Parathyroid adenoma (tissue), 2 donors: ENCODE measurements around the gene WWOX.

ENCODE experiments used
- H2AFZ ChIP-seq: fragments of 300-600 bp; sonication (generic); one replicate; pipeline ENCODE4 v1.7.0; 2017; ENCODE audit warnings: antibody characterized with exemption, mild to moderate bottlenecking
- H3K27ac ChIP-seq: fragments of 300-600 bp; sonication (generic); one replicate; pipeline ENCODE4 v1.7.0; 2017
- H3K27me3 ChIP-seq: fragments of 300-600 bp; sonication (generic); one replicate; pipeline ENCODE4 v1.7.0; 2017; ENCODE audit warnings: low read length; ENCODE audit not compliant: control insufficient read depth, insufficient read depth
- H3K36me3 ChIP-seq: fragments of 300-600 bp; sonication (generic); one replicate; pipeline ENCODE4 v1.7.0; 2017; ENCODE audit warnings: low read length; ENCODE audit not compliant: control insufficient read depth, insufficient read depth
- H3K4me1 ChIP-seq: fragments of 300-600 bp; sonication (generic); one replicate; pipeline ENCODE4 v1.7.0; 2017; ENCODE audit warnings: control low read depth
- H3K4me2 ChIP-seq: fragments of 300-600 bp; sonication (generic); one replicate; pipeline ENCODE4 v1.7.0; 2017; ENCODE audit warnings: low read length
- H3K4me3 ChIP-seq: fragments of 300-600 bp; sonication (generic); one replicate; pipeline ENCODE4 v1.7.0; 2017; ENCODE audit warnings: low read depth, low read length
- H3K79me2 ChIP-seq: fragments of 300-600 bp; sonication (generic); one replicate; pipeline ENCODE4 v1.7.0; 2017; ENCODE audit warnings: control low read depth
- H3K9ac ChIP-seq: fragments of 300-600 bp; sonication (generic); one replicate; pipeline ENCODE4 v1.7.0; 2017; ENCODE audit warnings: mild to moderate bottlenecking
- H3K9me3 ChIP-seq: fragments of 300-600 bp; sonication (generic); one replicate; pipeline ENCODE4 v1.7.0; 2017; ENCODE audit warnings: low read length; ENCODE audit not compliant: control insufficient read depth
- TF ChIP-seq, protein P1 (sequence below): fragments of 300-600 bp; sonication (generic); IDR thresholded peaks from one replicate; pipeline ENCODE4 v1.7.0; 2017; ENCODE audit warnings: antibody characterized with exemption, mild to moderate bottlenecking
- donor health status: primary hyperparathyroidism.

WWOX gene

GRCh38 chr16:78900966-78901365 is 801.5 kb downstream of the WWOX start:
- Histone ChIP-seq H3K9me3 (no peaks in the 10 kb centered on the region), H2AFZ (no peak overlapping the region)

GRCh38 chr16:78902321-78902720 is 802.9 kb downstream of the WWOX start:
- TF ChIP-seq, protein P1, sequence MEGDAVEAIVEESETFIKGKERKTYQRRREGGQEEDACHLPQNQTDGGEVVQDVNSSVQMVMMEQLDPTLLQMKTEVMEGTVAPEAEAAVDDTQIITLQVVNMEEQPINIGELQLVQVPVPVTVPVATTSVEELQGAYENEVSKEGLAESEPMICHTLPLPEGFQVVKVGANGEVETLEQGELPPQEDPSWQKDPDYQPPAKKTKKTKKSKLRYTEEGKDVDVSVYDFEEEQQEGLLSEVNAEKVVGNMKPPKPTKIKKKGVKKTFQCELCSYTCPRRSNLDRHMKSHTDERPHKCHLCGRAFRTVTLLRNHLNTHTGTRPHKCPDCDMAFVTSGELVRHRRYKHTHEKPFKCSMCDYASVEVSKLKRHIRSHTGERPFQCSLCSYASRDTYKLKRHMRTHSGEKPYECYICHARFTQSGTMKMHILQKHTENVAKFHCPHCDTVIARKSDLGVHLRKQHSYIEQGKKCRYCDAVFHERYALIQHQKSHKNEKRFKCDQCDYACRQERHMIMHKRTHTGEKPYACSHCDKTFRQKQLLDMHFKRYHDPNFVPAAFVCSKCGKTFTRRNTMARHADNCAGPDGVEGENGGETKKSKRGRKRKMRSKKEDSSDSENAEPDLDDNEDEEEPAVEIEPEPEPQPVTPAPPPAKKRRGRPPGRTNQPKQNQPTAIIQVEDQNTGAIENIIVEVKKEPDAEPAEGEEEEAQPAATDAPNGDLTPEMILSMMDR, result no peak
- H3K36me3 ChIP-seq, result no peaks in the 10 kb centered on the region
- no peak overlapping the region for H3K9ac ChIP-seq
- H3K4me2 ChIP-seq, result no peak overlapping the region
- H3K4me1 ChIP-seq, result no peaks in the 10 kb centered on the region
- no peak overlapping the region for H3K27ac ChIP-seq
- no peaks in the 10 kb centered on the region for H3K27me3 ChIP-seq
- no peak overlapping the region for H3K4me3 ChIP-seq
- no peaks in the 10 kb centered on the region for H3K79me2 ChIP-seq
- no peak overlapping the region for H2AFZ ChIP-seq
- no peaks in the 10 kb centered on the region for H3K9me3 ChIP-seq

More at GRCh38 chr16:78900966-78901365, 801.5 kb downstream of the WWOX start:
- TF ChIP-seq, protein P1, result no peak
- Histone ChIP-seq H3K36me3 (no peaks in the 10 kb centered on the region), H3K4me1 (no peaks in the 10 kb centered on the region), H3K79me2 (no peaks in the 10 kb centered on the region), H3K27me3 (no peaks in the 10 kb centered on the region), H3K9ac (no peak overlapping the region), H3K27ac (no peak overlapping the region), H3K4me2 (no peak overlapping the region), H3K4me3 (no peak overlapping the region)

GRCh38 chr16:78903237-78903636 is 803.8 kb downstream of the WWOX start:
- Histone ChIP-seq H3K27ac (no peak overlapping the region), H3K9me3 (no peaks in the 10 kb centered on the region), H2AFZ (no peak overlapping the region), H3K9ac (no peak overlapping the region), H3K4me2 (no peak overlapping the region), H3K27me3 (no peaks in the 10 kb centered on the region), H3K79me2 (no peaks in the 10 kb centered on the region), H3K36me3 (no peaks in the 10 kb centered on the region), H3K4me3 (no peak overlapping the region), H3K4me1 (no peaks in the 10 kb centered on the region)
- TF ChIP-seq, protein P1, result no peak

DNA sequence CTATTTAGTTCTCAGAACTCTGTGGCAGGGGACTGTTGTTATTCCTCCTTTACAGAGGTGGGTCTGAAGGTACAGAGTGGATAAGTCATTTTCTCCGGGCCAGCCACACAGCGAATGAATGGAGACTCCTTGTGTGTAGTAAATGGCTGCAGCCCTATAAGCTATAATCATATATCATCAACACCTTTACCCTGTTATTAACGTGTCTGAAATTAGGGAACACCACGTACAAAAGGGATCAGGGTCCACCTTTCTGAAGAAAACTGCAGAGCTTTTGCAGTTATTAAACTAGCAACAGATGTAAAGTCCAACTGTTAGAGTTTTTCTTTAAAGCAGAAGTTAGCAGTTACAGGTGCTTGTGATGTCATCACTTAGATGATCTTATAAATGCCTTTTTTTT is 804.4 kb downstream of the WWOX start:
- Histone ChIP-seq H3K79me2 (no peaks in the 10 kb centered on the region), H3K4me2 (no peak overlapping the region), H3K9ac (no peak overlapping the region), H3K4me3 (no peak overlapping the region), H2AFZ (no peak overlapping the region), H3K4me1 (no peaks in the 10 kb centered on the region), H3K36me3 (no peaks in the 10 kb centered on the region), H3K9me3 (no peaks in the 10 kb centered on the region), H3K27ac (no peak overlapping the region), H3K27me3 (no peaks in the 10 kb centered on the region)
- TF ChIP-seq, protein P1, result no peak

DNA sequence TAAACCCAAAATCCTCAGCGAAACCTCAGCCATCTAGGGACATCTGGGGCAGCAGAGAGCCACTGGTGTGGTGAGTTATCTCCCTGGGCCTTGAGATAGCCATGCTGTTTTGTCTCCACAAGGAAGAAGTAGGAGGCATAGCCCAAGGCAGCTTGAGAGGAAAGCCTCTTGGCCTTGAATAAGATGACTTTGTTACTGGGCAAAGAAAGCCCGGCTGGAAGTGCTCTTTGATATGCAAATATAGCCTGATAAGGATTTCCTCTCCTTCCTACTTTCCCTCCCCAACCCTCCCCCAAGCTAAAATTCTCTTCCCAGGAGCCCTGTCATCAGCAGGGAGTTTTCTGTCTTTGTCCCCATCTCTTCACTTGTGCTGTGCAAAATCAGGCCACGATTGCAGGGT is 806.7 kb downstream of the WWOX start:
- Histone ChIP-seq H3K36me3 (no peaks in the 10 kb centered on the region), H3K79me2 (no peaks in the 10 kb centered on the region), H3K27ac (no peak overlapping the region), H3K27me3 (no peaks in the 10 kb centered on the region), H3K4me1 (no peaks in the 10 kb centered on the region), H3K4me2 (no peak overlapping the region), H2AFZ (no peak overlapping the region), H3K9me3 (no peaks in the 10 kb centered on the region), H3K4me3 (no peak overlapping the region), H3K9ac (no peak overlapping the region)
- TF ChIP-seq, protein P1, result no peak
